T follicular helper cell (primary cell): ENCODE data around the gene PCDH9.
"Not testable (repeated sequence)": the region's sequence is repeated elsewhere in the genome, so short reads cannot be mapped to it uniquely, and the experiment has no call there.

Source experiments
- DNase-seq: peaks from one replicate; pipeline ENCODE4 v3.0.0-alpha.2; 2020; ENCODE audit warnings: low read depth

PCDH9 gene

GRCh38 chr13:66265371-66265770, 964.8 kb downstream of the PCDH9 start:
- no peak for DNase-seq

GRCh38 chr13:66264971-66265370, 965.2 kb downstream of the PCDH9 start:
- DNase-seq = no peak

GRCh38 chr13:66262330-66262729, 967.8 kb downstream of the PCDH9 start:
- DNase-seq = no peak

- DNase-seq = not testable (repeated sequence)
These were observed 970.7 kb downstream of the PCDH9 start for GRCh38 chr13:66259426-66259825.
